ENCODE measurements around the gene LPAR5.
"Not testable (repeated sequence)": the region's sequence is repeated elsewhere in the genome, so short reads cannot be mapped to it uniquely, and the experiment has no call there.

LPAR5 gene

GRCh38 chr12:6605421-6606330 lies 30.1 kb downstream of the LPAR5 start:
- peak; percentile 51 for DNase-seq

GRCh38 chr12:6604259-6605029 lies 31.3 kb downstream of the LPAR5 start:
- no peak for DNase-seq

- DNase-seq = peak; percentile 15
Measured at GRCh38 chr12:6603095-6603567, 32.6 kb downstream of the LPAR5 start.

GRCh38 chr12:6602526-6602925 lies 33.2 kb downstream of the LPAR5 start:
- DNase-seq = no peak

GRCh38 chr12:6595673-6596072 lies 40.1 kb downstream of the LPAR5 start:
- not testable (repeated sequence) for DNase-seq

- DNase-seq = no peak
Measured at GRCh38 chr12:6592087-6592486, 43.7 kb downstream of the LPAR5 start.

GRCh38 chr12:6586569-6586968 lies 49.2 kb downstream of the LPAR5 start:
- not testable (repeated sequence) for DNase-seq

GRCh38 chr12:6584293-6584692 lies 51.5 kb downstream of the LPAR5 start:
- DNase-seq = no peak

- no peak for DNase-seq
Measured at GRCh38 chr12:6582959-6583358, 52.8 kb downstream of the LPAR5 start.

- DNase-seq = no peak
Measured at GRCh38 chr12:6582196-6582595, 53.6 kb downstream of the LPAR5 start.

- no peak for DNase-seq
Measured at GRCh38 chr12:6575648-6576047, 60.1 kb downstream of the LPAR5 start.

- no peak for DNase-seq
Measured at GRCh38 chr12:6574576-6575295, 61.0 kb downstream of the LPAR5 start.

- no peak for DNase-seq
Measured at GRCh38 chr12:6573001-6573400, 62.8 kb downstream of the LPAR5 start.

- no peak for DNase-seq
Measured at GRCh38 chr12:6570264-6570887, 65.4 kb downstream of the LPAR5 start.

- DNase-seq = no peak
Measured at GRCh38 chr12:6569786-6570185, 66.0 kb downstream of the LPAR5 start.

GRCh38 chr12:6569312-6569711 lies 66.4 kb downstream of the LPAR5 start:
- no peak for DNase-seq
